ENCODE measurements around the gene GOLGA6L1.
"Not testable (repeated sequence)": the region's sequence is repeated elsewhere in the genome, so short reads cannot be mapped to it uniquely, and the experiment has no call there.

DNA sequence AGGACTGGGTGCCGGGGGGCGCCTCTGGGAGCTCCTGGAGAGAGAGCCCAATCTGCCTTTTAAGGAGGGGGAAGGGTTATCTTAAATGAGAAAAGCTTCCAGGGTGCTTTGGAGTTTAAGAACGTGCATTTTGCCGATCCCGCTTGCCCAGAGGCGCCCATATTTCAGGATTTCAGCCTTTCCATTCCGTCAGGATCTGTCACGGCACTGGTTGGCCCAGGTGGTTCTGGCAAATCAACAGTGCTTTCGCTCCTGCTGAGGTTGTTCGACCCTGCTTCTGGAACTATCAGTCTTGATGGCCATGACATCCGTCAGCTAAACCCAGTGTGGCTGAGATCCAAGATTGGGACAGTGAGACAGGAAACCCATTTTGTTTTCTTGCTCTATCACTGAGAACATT is 44.6 kb upstream of the GOLGA6L1 start:
- TF ChIP-seq, protein P1, sequence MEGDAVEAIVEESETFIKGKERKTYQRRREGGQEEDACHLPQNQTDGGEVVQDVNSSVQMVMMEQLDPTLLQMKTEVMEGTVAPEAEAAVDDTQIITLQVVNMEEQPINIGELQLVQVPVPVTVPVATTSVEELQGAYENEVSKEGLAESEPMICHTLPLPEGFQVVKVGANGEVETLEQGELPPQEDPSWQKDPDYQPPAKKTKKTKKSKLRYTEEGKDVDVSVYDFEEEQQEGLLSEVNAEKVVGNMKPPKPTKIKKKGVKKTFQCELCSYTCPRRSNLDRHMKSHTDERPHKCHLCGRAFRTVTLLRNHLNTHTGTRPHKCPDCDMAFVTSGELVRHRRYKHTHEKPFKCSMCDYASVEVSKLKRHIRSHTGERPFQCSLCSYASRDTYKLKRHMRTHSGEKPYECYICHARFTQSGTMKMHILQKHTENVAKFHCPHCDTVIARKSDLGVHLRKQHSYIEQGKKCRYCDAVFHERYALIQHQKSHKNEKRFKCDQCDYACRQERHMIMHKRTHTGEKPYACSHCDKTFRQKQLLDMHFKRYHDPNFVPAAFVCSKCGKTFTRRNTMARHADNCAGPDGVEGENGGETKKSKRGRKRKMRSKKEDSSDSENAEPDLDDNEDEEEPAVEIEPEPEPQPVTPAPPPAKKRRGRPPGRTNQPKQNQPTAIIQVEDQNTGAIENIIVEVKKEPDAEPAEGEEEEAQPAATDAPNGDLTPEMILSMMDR (IDR thresholded peaks at IDR 0.05) = not testable (repeated sequence)
- not testable (repeated sequence) for TF ChIP-seq POLR2A (IDR thresholded peaks at IDR 0.05)

All from uterus (tissue), 2 donors.